ENCODE results near the gene EEFSEC. TPM values are rescaled to one million over a fixed set of nuclear protein-coding genes. Genes with fewer than 3 reads are reported as not detected.

EEFSEC gene
- total RNA-seq, 1 donor from 2014 or later, result 11.7 TPM

- DNase-seq (ENCODE audit: low spot score), result peak; percentile 2
Observed at GRCh38 chr3:128285042-128285966, 132.0 kb downstream of the EEFSEC start.

- peak; percentile 0 for DNase-seq (ENCODE audit: low spot score)
Observed at GRCh38 chr3:128285967-128286321, 132.7 kb downstream of the EEFSEC start.

DNA sequence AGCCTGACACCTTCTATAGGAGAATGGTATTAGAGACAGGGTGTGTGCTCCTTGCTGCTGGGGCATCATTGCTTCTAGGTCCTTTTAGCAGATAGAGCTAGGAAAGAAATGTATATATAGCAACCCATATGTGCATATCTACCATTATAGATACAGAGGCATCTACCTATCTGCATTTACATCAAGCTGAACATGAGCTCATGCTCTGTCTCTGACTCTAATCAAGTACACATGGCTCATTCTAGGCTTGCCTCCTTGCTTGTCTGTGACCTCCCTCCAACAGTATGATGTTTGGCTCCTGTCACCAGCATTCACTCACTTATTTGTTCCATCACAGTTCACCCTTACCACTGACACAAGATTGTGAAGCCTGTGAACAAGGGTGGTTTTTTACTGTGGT is 133.4 kb downstream of the EEFSEC start:
- no peak for DNase-seq (ENCODE audit: low spot score)

DNA sequence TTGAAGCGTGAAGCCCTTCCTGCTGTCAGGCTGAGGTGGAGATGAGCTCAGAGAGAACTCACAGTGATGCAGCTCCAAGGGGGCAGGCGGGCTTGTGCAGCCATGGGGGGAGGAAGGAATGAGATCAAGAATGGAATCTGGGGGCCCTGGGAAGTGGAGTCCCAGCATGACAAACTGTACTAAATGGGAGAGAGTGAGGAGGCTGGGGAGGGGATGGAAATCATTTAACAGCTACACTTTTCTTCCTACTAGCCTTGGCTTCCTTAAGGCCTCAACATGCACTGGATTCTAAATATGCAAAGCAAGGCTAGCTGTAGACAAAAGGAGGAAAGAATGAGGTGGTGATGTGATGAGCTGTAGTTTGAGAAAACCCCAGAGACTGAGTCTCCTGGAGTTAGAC is 133.9 kb downstream of the EEFSEC start:
- peak; percentile 1 for DNase-seq (ENCODE audit: low spot score)

DNA sequence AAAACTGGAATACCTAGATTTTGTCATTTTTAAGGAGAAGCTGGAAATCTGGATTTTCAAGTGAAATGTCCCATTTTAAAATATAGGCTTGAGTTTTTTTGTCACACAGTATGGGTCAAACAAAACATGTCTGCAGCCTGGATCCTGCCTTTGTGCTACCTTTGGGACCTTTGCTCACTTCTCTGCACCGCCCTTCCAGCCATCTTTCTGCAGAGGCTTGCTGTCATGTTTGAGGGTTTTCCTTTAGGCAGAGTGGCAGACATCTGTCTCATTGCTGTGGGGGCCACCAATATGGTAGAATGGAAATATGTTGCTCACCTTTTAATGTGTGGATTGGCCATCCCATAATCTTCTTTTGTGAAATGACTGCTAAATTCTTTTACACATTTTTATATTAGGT is 136.3 kb downstream of the EEFSEC start:
- peak; percentile 7 for DNase-seq (ENCODE audit: low spot score)

- no peak for DNase-seq (ENCODE audit: low spot score)
Observed at GRCh38 chr3:128290484-128290883, 137.2 kb downstream of the EEFSEC start.

DNA sequence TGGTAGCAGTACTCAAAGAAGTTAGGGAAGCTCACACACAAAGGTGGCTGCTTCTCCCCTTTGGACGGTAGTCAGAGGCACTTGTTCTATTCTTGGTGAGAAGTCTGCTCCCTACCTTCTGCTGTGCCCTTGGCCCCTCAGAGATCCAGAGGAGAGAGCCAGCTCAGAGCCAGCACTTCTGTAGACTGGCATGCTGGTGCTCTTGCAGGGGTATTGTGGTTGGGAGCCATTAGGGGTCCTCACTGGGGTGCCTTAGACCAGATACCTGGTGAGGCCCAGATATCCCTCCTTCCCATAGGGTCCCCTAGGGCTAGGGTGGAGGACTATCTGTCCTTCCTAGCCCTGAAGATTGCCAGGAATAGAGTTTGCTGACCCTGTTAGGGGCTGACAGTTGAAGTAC is 140.6 kb downstream of the EEFSEC start:
- DNase-seq (ENCODE audit: low spot score), result no peak

- DNase-seq (ENCODE audit: low spot score), result peak; percentile 4
Observed at GRCh38 chr3:128294999-128295468, 141.8 kb downstream of the EEFSEC start.

DNA sequence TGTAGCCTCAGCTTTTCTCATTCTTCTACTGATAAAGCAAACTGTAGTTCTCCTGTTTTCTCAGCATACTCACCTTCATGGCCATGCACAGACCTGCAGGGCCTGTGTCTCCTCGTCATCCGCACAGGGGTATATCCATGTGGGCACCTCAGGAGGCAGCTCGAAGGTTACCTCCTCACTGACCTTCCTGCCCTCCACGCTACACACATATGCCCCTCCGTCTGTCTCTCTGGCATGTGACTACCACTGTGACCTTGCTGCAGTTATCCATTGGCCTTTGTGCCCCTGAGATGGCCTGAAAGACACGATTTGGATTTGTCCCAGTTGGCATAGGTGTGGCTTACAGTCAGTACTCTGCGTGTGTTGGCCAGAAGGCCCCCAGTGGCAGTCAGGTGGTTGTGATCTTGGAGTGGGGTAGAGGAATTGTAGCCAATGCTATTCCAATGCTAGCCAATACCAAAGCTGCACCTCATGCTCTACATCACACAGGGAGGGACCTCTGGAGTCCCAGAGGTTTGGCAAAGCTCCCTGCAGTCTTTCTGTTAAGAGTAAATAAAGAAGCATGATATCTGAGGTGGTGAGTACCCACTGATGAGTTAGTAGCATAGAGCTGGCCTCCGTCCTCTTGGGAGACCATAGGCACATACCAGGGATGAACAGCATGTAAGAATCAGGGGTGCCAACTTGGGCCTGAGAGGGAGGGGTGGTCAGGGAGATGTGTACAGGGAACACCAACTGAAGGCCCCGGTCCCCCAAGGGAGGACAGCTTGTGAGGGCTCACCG is 143.4 kb downstream of the EEFSEC start:
- peak; percentile 6 for DNase-seq (ENCODE audit: low spot score)

DNA sequence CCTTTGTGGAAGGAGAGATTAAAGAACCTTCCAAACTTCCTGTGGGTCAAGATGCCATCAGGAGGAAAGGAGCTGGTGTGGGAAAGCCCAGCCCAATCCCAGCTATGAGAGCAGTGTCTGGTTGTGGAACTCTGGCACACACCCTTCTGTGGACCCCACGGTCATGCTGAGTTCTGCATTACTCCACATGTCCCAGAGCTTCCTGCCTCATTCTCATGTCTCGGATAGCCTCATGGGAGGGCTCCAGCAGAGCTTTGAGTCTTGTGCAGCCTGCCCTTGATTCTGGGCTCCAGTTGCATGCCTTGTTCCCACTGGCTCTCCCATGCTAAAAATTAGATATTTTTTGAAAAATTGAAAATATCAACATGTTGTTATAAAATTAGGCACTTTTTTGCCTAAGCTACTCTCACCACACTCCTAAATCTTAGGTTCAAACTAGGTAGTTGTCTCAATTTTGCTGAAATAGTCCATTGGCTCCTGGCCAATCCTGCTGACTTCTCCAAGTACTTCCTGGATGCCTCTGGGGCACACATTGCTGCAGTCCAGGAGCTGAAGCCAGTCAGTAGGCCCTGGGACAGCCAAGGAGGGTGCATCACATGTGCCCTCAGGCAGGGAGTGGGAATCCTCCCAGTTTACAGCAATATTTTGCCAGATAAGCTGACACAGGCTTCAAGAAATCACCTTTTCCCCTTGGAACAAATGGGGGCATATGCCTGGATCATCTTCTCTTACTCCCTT is 144.3 kb downstream of the EEFSEC start:
- peak; percentile 19 for DNase-seq (ENCODE audit: low spot score)

DNA sequence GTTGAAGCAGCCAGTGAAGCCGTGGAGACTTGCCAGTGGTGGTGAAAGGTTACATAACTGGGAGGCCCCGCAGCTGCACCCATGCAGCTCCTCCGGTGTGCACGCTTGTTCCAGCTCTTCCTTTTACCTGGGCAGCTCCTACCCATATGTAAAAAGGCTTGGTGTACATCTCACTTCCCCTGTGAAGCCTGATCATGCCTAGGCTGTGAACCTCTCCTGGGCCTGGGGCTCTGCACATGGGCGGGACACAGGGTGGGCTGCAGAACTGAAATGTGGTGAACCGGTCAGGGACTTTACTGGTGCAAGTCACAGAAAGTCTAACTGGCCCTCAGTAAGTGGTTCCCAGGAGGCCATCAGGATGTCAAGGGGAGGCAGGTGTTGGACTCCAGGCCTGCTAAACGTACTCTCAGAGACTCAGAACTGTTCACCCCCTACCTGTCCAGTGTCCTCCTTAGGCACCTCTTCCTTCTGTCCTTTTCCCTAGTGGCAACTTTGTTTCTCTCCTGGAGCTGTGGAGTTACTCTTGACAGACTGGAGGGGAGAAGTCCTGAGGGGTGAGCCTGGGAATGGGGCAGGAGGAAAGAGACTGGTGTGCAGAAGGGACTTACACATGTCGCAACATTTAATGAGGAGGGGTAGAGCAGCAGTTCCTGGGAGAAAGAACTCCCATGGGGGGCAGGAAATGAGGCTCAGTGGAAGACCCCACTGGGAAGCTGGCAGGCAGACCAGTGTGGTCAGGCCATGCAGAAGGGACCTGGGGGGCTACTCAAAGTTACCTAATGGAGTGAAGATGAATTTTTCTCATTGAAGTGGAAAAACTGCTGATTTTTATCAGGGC is 148.1 kb downstream of the EEFSEC start:
- peak; percentile 8 for DNase-seq (ENCODE audit: low spot score)

GRCh38 chr3:128306481-128306880 is 153.2 kb downstream of the EEFSEC start:
- no peak for DNase-seq (ENCODE audit: low spot score)

- peak; percentile 9 for DNase-seq (ENCODE audit: low spot score)
Observed at GRCh38 chr3:128307029-128307633, 153.8 kb downstream of the EEFSEC start.

- DNase-seq (ENCODE audit: low spot score), result peak; percentile 6
Observed at GRCh38 chr3:128307781-128308469, 154.6 kb downstream of the EEFSEC start.

DNA sequence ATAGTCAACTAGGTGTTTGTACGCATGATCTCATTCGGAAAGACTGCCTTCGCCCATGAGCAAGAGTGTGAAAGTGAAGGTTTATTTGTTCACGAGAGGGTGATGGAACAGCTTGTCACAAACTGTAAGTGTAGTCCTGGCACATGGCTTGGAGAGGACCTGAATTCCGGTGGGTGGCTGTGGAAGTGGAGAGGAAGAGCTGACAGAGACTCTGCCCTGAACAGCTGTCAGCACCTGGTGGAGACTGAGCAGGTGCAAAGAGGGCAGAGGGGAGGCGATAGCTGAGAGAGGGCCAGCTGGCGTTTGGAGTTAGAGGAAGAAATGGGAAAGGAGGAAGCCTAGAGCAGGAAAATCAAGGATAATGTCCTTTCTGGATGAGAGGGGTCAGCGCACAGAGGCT is 155.7 kb downstream of the EEFSEC start:
- DNase-seq (ENCODE audit: low spot score), result peak; percentile 6

GRCh38 chr3:128310286-128311058 is 157.2 kb downstream of the EEFSEC start:
- peak; percentile 4 for DNase-seq (ENCODE audit: low spot score)

DNA sequence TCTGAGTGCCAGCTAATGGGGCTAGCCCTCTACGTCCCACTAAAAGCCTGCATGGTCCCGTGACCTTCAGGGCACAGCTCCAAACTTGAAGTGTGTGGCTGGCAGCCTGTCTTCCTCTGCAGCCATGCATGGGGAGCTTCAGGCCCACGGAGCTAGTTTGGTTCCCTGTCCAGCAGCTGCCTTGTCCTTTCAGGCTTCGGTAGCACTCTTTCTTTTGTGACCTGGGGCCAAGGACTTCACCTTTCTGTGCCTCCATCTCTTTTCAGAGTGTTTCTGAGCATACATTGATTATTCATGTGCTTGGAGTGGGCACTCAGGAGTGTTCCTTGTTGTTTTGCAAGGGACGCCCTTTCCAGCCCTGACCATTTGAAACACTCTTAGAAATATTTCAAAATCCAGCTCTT is 158.2 kb downstream of the EEFSEC start:
- DNase-seq (ENCODE audit: low spot score), result peak; percentile 9

DNA sequence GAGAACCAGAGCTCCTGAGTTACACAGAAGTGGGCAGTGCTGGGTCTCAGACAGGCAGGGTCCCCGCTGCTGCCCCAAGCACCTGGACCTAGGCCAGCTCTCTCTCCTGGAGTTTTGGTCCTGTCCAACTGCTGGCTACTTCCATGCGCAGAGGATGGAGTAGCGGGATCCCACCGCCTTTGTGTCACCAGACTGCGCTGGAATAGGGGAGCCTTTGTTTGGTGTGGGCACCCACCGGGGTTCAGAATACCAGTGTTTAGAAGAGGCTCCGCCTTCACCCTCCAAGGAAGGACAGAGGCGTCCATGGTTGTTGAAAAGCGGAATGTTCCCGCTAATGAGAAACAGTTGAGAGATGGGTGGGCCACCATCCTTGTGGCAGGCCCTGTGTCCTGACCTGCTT is 159.0 kb downstream of the EEFSEC start:
- peak; percentile 6 for DNase-seq (ENCODE audit: low spot score)

DNA sequence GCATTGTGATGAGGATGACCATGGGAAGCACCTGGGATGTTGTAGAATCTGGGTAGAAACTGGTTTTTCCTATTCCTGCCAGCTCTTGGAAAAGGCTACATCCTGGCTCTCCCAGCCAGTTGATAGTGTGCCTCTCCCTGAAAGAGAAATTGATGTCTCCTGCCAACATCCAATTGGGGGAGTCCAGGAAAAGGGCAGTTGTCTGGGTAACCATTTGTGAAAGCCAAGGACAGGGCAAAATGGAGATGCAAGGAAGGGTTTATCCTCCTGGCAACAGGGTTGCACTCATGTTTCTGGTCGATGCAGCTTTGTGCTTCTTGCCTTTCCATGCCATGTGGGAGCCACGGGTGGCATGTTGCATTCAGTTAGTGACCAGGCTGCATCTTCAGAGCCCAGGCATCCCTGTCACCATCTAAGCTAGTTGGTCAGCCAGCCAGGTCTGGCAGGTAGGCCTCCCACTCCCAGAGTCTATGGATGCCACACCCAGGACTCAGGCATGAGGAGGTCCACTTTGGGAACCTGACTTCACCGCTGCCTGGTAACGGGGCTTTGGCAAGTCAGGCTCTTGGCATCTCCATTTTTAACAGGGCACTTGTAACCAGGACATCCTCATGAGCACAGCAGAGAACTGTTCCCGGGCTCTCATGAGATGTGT is 159.9 kb downstream of the EEFSEC start:
- DNase-seq (ENCODE audit: low spot score), result peak; percentile 7

All from mucosa of gallbladder (tissue), 1 donor.